Suppressor macrophage treated with lipopolysaccharide for 4 hours (primary cell): ENCODE data around the gene HOMER2.

Experiments used
- DNase-seq: peaks from one replicate; pipeline ENCODE4 v3.0.0-alpha.2; 2020

HOMER2 gene

GRCh38 chr15:82855286-82856100 lies 97.0 kb downstream of the HOMER2 start:
- DNase-seq: peak; percentile 35

- DNase-seq: no peak
These were observed 98.0 kb downstream of the HOMER2 start for GRCh38 chr15:82854554-82854953.

- DNase-seq: no peak
These were observed 99.5 kb downstream of the HOMER2 start for GRCh38 chr15:82852941-82853561.

GRCh38 chr15:82851981-82852511 lies 100.5 kb downstream of the HOMER2 start:
- DNase-seq: no peak

GRCh38 chr15:82851306-82851850 lies 101.1 kb downstream of the HOMER2 start:
- no peak for DNase-seq

GRCh38 chr15:82850731-82851130 lies 101.8 kb downstream of the HOMER2 start:
- no peak for DNase-seq

- DNase-seq: peak; percentile 83
These were observed 102.7 kb downstream of the HOMER2 start for GRCh38 chr15:82849556-82850512.

GRCh38 chr15:82848241-82848993 lies 104.1 kb downstream of the HOMER2 start:
- no peak for DNase-seq

- no peak for DNase-seq
These were observed 104.8 kb downstream of the HOMER2 start for GRCh38 chr15:82847703-82848102.

GRCh38 chr15:82846621-82847020 lies 105.9 kb downstream of the HOMER2 start:
- no peak for DNase-seq

GRCh38 chr15:82845686-82846085 lies 106.8 kb downstream of the HOMER2 start:
- DNase-seq: no peak

- peak; percentile 49 for DNase-seq
These were observed 109.0 kb downstream of the HOMER2 start for GRCh38 chr15:82843566-82843965.

- DNase-seq: no peak
These were observed 112.4 kb downstream of the HOMER2 start for GRCh38 chr15:82840166-82840565.

GRCh38 chr15:82839136-82839535 lies 113.4 kb downstream of the HOMER2 start:
- no peak for DNase-seq

GRCh38 chr15:82838096-82838735 lies 114.3 kb downstream of the HOMER2 start:
- DNase-seq: no peak

GRCh38 chr15:82835391-82835917 lies 117.1 kb downstream of the HOMER2 start:
- DNase-seq: no peak

- no peak for DNase-seq
These were observed 119.2 kb downstream of the HOMER2 start for GRCh38 chr15:82833362-82833682.

GRCh38 chr15:82832601-82833361 lies 119.7 kb downstream of the HOMER2 start:
- peak; percentile 81 for DNase-seq

- DNase-seq: no peak
These were observed 120.5 kb downstream of the HOMER2 start for GRCh38 chr15:82831894-82832600.
